ENCODE results near the gene SLC30A1.
"Not testable (repeated sequence)": the region's sequence is repeated elsewhere in the genome, so short reads cannot be mapped to it uniquely, and the experiment has no call there.

SLC30A1 gene

GRCh38 chr1:211580303-211580687, 1.3 kb upstream of the SLC30A1 start:
- H3K9me3 ChIP-seq (ENCODE audit: control insufficient read depth in 1 of 2, low read length in 2 of 2), result no peaks in the 10 kb centered on the region
- peak overlapping the region; percentile 64 to 90 for H3K4me3 ChIP-seq (ENCODE audit: low read depth in 1 of 2, low read length in 2 of 2)
- H3K27ac ChIP-seq (ENCODE audit: low read length), result peak overlapping the region; percentile 65
- H3K36me3 ChIP-seq (ENCODE audit: control insufficient read depth in 1 of 2, insufficient read depth in 2 of 2, low read length in 2 of 2), result peaks cover 6 to 7% of the 10 kb centered on the region in 2 donors
- H3K4me1 ChIP-seq (ENCODE audit: control insufficient read depth in 1 of 2, insufficient read depth in 2 of 2, low read length in 2 of 2), result peaks cover 4 to 19% of the 10 kb centered on the region in 2 donors
- H3K27me3 ChIP-seq (ENCODE audit: low read depth, low read length), result no peaks in the 10 kb centered on the region

GRCh38 chr1:211579440-211580302, 710 bp upstream of the SLC30A1 start:
- Histone ChIP-seq H3K9me3 (ENCODE audit: control insufficient read depth in 1 of 2, low read length in 2 of 2) (no peaks in the 10 kb centered on the region), H3K36me3 (ENCODE audit: control insufficient read depth in 1 of 2, insufficient read depth in 2 of 2, low read length in 2 of 2) (peaks cover 10 to 11% of the 10 kb centered on the region in 2 donors), H3K27me3 (ENCODE audit: low read depth, low read length) (no peaks in the 10 kb centered on the region), H3K4me1 (ENCODE audit: control insufficient read depth in 1 of 2, insufficient read depth in 2 of 2, low read length in 2 of 2) (peaks cover 4 to 19% of the 10 kb centered on the region in 2 donors), H3K27ac (ENCODE audit: low read length) (peak overlapping the region; percentile 65), H3K4me3 (ENCODE audit: low read depth in 1 of 2, low read length in 2 of 2) (peak overlapping the region; percentile 64 to 90)

- H3K27me3 ChIP-seq (ENCODE audit: low read depth, low read length), result no peaks in the 10 kb centered on the region
- peak overlapping the region; percentile 90 to 99 for H3K4me3 ChIP-seq (ENCODE audit: low read depth in 1 of 2, low read length in 2 of 2)
- H3K36me3 ChIP-seq (ENCODE audit: control insufficient read depth in 1 of 2, insufficient read depth in 2 of 2, low read length in 2 of 2), result peaks cover 11 to 12% of the 10 kb centered on the region in 2 donors
- H3K27ac ChIP-seq (ENCODE audit: low read length), result peak overlapping the region; percentile 76
- no peaks in the 10 kb centered on the region for H3K9me3 ChIP-seq (ENCODE audit: control insufficient read depth in 1 of 2, low read length in 2 of 2)
- peaks cover 4 to 25% of the 10 kb centered on the region in 2 donors for H3K4me1 ChIP-seq (ENCODE audit: control insufficient read depth in 1 of 2, insufficient read depth in 2 of 2, low read length in 2 of 2)
Measured at GRCh38 chr1:211577819-211578639, 932 bp downstream of the SLC30A1 start.

- Histone ChIP-seq H3K4me1 (ENCODE audit: control insufficient read depth in 1 of 2, insufficient read depth in 2 of 2, low read length in 2 of 2) (peaks cover 4 to 25% of the 10 kb centered on the region in 2 donors), H3K27me3 (ENCODE audit: low read depth, low read length) (no peaks in the 10 kb centered on the region), H3K9me3 (ENCODE audit: control insufficient read depth in 1 of 2, low read length in 2 of 2) (no peaks in the 10 kb centered on the region), H3K4me3 (ENCODE audit: low read depth in 1 of 2, low read length in 2 of 2) (peak overlapping the region; percentile 90 to 99), H3K36me3 (ENCODE audit: control insufficient read depth in 1 of 2, insufficient read depth in 2 of 2, low read length in 2 of 2) (peaks cover 12 to 17% of the 10 kb centered on the region in 2 donors), H3K27ac (ENCODE audit: low read length) (peak overlapping the region; percentile 76)
Measured at GRCh38 chr1:211577277-211577818, 1.6 kb downstream of the SLC30A1 start.

- Histone ChIP-seq H3K4me1 (ENCODE audit: control insufficient read depth in 1 of 2, insufficient read depth in 2 of 2, low read length in 2 of 2) (peaks cover 4 to 25% of the 10 kb centered on the region in 2 donors), H3K4me3 (ENCODE audit: low read depth in 1 of 2, low read length in 2 of 2) (peak overlapping the region; percentile 90 to 99), H3K27me3 (ENCODE audit: low read depth, low read length) (no peaks in the 10 kb centered on the region), H3K36me3 (ENCODE audit: control insufficient read depth in 1 of 2, insufficient read depth in 2 of 2, low read length in 2 of 2) (peaks cover 12 to 20% of the 10 kb centered on the region in 2 donors), H3K27ac (ENCODE audit: low read length) (peak overlapping the region; percentile 76), H3K9me3 (ENCODE audit: control insufficient read depth in 1 of 2, low read length in 2 of 2) (no peaks in the 10 kb centered on the region)
Measured at GRCh38 chr1:211576717-211577116, 2.2 kb downstream of the SLC30A1 start.

- H3K27me3 ChIP-seq (ENCODE audit: low read depth, low read length), result no peaks in the 10 kb centered on the region
- no peak overlapping the region for H3K4me3 ChIP-seq (ENCODE audit: low read depth in 1 of 2, low read length in 2 of 2)
- no peaks in the 10 kb centered on the region for H3K9me3 ChIP-seq (ENCODE audit: control insufficient read depth in 1 of 2, low read length in 2 of 2)
- peaks cover 12 to 20% of the 10 kb centered on the region in 2 donors for H3K36me3 ChIP-seq (ENCODE audit: control insufficient read depth in 1 of 2, insufficient read depth in 2 of 2, low read length in 2 of 2)
- no peak overlapping the region for H3K27ac ChIP-seq (ENCODE audit: low read length)
- peaks cover 4 to 19% of the 10 kb centered on the region in 2 donors for H3K4me1 ChIP-seq (ENCODE audit: control insufficient read depth in 1 of 2, insufficient read depth in 2 of 2, low read length in 2 of 2)
Measured at GRCh38 chr1:211574705-211575104, 4.3 kb downstream of the SLC30A1 start.

GRCh38 chr1:211571998-211572397, 7.0 kb downstream of the SLC30A1 start:
- H3K27ac ChIP-seq (ENCODE audit: low read length), result no peak overlapping the region

GRCh38 chr1:211570378-211570777, 8.6 kb downstream of the SLC30A1 start:
- not testable (repeated sequence) for H3K27ac ChIP-seq (ENCODE audit: low read length); H3K4me3 ChIP-seq (ENCODE audit: low read depth in 1 of 2, low read length in 2 of 2); H3K27me3 ChIP-seq (ENCODE audit: low read depth, low read length); H3K4me1 ChIP-seq (ENCODE audit: control insufficient read depth in 1 of 2, insufficient read depth in 2 of 2, low read length in 2 of 2); H3K9me3 ChIP-seq (ENCODE audit: control insufficient read depth in 1 of 2, low read length in 2 of 2)
- peaks cover 7 to 14% of the 10 kb centered on the region in 2 donors for H3K36me3 ChIP-seq (ENCODE audit: control insufficient read depth in 1 of 2, insufficient read depth in 2 of 2, low read length in 2 of 2)

More at GRCh38 chr1:211571998-211572397, 7.0 kb downstream of the SLC30A1 start:
- Histone ChIP-seq H3K27me3 (ENCODE audit: low read depth, low read length) (no peaks in the 10 kb centered on the region), H3K4me1 (ENCODE audit: control insufficient read depth in 1 of 2, insufficient read depth in 2 of 2, low read length in 2 of 2) (peaks cover 4 to 19% of the 10 kb centered on the region in 2 donors), H3K36me3 (ENCODE audit: control insufficient read depth in 1 of 2, insufficient read depth in 2 of 2, low read length in 2 of 2) (peaks cover 12 to 20% of the 10 kb centered on the region in 2 donors), H3K9me3 (ENCODE audit: control insufficient read depth in 1 of 2, low read length in 2 of 2) (no peaks in the 10 kb centered on the region), H3K4me3 (ENCODE audit: low read depth in 1 of 2, low read length in 2 of 2) (no peak overlapping the region)

- H3K36me3 ChIP-seq (ENCODE audit: control insufficient read depth in 1 of 2, insufficient read depth in 2 of 2, low read length in 2 of 2), result no peaks in the 10 kb centered on the region
- no peaks in the 10 kb centered on the region for H3K4me1 ChIP-seq (ENCODE audit: control insufficient read depth in 1 of 2, insufficient read depth in 2 of 2, low read length in 2 of 2)
- H3K4me3 ChIP-seq (ENCODE audit: low read depth in 1 of 2, low read length in 2 of 2), result no peak overlapping the region
- no peaks in the 10 kb centered on the region for H3K27me3 ChIP-seq (ENCODE audit: low read depth, low read length)
- H3K9me3 ChIP-seq (ENCODE audit: control insufficient read depth in 1 of 2, low read length in 2 of 2), result no peaks in the 10 kb centered on the region
- no peak overlapping the region for H3K27ac ChIP-seq (ENCODE audit: low read length)
Measured at GRCh38 chr1:211566431-211567025, 12.4 kb downstream of the SLC30A1 start.

GRCh38 chr1:211564084-211564483, 14.9 kb downstream of the SLC30A1 start:
- no peak overlapping the region for H3K4me3 ChIP-seq (ENCODE audit: low read depth in 1 of 2, low read length in 2 of 2)
- H3K4me1 ChIP-seq (ENCODE audit: control insufficient read depth in 1 of 2, insufficient read depth in 2 of 2, low read length in 2 of 2), result no peaks in the 10 kb centered on the region
- no peaks in the 10 kb centered on the region for H3K36me3 ChIP-seq (ENCODE audit: control insufficient read depth in 1 of 2, insufficient read depth in 2 of 2, low read length in 2 of 2)
- no peaks in the 10 kb centered on the region for H3K27me3 ChIP-seq (ENCODE audit: low read depth, low read length)
- H3K9me3 ChIP-seq (ENCODE audit: control insufficient read depth in 1 of 2, low read length in 2 of 2), result no peaks in the 10 kb centered on the region
- H3K27ac ChIP-seq (ENCODE audit: low read length), result no peak overlapping the region

Data from muscle layer of duodenum (tissue), 2 donors.